Chondrocyte (in vitro differentiated cells): ENCODE results near the gene SLC22A17. TPM values are rescaled to one million over a fixed set of nuclear protein-coding genes. Genes with fewer than 3 reads are reported as not detected.

Source experiments
- DNase-seq: peaks from one replicate; pipeline ENCODE4 v3.0.0; 2021; ENCODE audit warnings: mixed read lengths, low spot score
- H3K27ac Mint-ChIP-seq: one replicate; pipeline ENCODE4 v1.8.0; 2021; ENCODE audit warnings: mild to moderate bottlenecking, moderate library complexity, mixed read lengths; ENCODE audit not compliant: unreplicated experiment
- H3K27me3 Mint-ChIP-seq: 2 replicates; pipeline ENCODE4 v1.8.0; 2021; ENCODE audit warnings: low read depth, mixed read lengths
- H3K36me3 Mint-ChIP-seq: 2 replicates; pipeline ENCODE4 v1.8.0; 2021; ENCODE audit warnings: low read depth, mixed read lengths
- H3K4me1 Mint-ChIP-seq: 2 replicates; pipeline ENCODE4 v1.8.0; 2021; ENCODE audit warnings: low read depth, mild to moderate bottlenecking, mixed read lengths
- H3K4me3 Mint-ChIP-seq: one replicate; pipeline ENCODE4 v1.8.0; 2021; ENCODE audit warnings: mild to moderate bottlenecking, moderate library complexity, mixed read lengths; ENCODE audit not compliant: unreplicated experiment
- H3K9me3 Mint-ChIP-seq: 2 replicates; pipeline ENCODE4 v1.8.0; 2021; ENCODE audit warnings: low read depth, mixed read lengths
- total RNA-seq: library from RNA; stranded (reverse); gene quantifications from 3 replicates; pipeline ENCODE4 v1.2.1, GENCODE V29; 2021
- TF ChIP-seq, protein P1 (sequence below): fragments of 200-600 bp; sonication (generic); IDR thresholded peaks from 2 replicates; pipeline ENCODE4 v1.5.0; 2021; ENCODE audit warnings: antibody characterized with exemption, mild to moderate bottlenecking, moderate library complexity

The SLC22A17 gene
- total RNA-seq, 1 donor from 2014 or later, result 40.3 TPM

DNA sequence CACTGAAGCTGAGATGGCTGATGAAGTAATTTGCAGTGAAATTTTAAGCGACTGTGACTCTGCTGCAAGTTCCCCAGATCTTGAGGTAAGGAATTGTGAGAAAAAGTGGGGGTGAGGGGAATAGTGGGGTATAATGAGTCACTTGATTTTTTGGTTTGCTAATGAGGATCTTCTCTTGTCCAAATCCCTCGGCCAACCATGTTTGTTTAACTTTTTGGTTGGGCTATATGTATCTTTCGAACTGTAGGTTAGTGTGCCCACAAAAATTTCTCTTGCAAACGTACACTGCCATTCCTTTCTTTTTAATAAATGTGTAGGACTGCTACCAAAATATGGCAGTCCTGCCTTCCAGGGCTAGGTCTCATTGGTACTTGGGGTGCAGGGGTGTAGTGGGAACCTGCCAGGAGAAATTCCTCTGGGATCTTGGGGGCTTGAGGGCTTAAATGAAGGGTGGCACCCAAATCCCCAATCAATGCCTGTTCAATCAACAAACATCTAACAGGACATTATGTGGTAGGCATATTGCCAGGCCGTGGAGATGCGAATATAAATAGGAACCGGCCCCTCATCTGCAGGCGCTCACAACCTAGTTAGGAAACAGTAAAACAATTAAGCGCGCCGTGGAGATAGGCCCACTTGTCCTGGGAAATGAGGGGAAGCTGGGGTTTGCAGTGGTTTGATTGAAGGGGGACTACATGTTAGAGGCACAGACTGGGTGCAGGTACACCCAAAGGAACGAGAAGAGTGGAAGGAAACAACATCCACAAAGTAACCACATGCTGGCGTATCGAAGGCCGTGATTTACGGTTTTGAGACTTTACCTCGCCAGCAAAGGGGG lies 32.7 kb downstream of the SLC22A17 start:
- peaks cover 34% of the 10 kb centered on the region for H3K4me1 Mint-ChIP-seq
- peak overlapping the region; percentile 67 for H3K4me3 Mint-ChIP-seq
- no peak for DNase-seq
- H3K27me3 Mint-ChIP-seq, result no peaks in the 10 kb centered on the region
- no peaks in the 10 kb centered on the region for H3K9me3 Mint-ChIP-seq
- TF ChIP-seq, protein P1, sequence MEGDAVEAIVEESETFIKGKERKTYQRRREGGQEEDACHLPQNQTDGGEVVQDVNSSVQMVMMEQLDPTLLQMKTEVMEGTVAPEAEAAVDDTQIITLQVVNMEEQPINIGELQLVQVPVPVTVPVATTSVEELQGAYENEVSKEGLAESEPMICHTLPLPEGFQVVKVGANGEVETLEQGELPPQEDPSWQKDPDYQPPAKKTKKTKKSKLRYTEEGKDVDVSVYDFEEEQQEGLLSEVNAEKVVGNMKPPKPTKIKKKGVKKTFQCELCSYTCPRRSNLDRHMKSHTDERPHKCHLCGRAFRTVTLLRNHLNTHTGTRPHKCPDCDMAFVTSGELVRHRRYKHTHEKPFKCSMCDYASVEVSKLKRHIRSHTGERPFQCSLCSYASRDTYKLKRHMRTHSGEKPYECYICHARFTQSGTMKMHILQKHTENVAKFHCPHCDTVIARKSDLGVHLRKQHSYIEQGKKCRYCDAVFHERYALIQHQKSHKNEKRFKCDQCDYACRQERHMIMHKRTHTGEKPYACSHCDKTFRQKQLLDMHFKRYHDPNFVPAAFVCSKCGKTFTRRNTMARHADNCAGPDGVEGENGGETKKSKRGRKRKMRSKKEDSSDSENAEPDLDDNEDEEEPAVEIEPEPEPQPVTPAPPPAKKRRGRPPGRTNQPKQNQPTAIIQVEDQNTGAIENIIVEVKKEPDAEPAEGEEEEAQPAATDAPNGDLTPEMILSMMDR, result no peak
- peak overlapping the region; percentile 97 for H3K27ac Mint-ChIP-seq
- H3K36me3 Mint-ChIP-seq, result peaks cover 18% of the 10 kb centered on the region

DNA sequence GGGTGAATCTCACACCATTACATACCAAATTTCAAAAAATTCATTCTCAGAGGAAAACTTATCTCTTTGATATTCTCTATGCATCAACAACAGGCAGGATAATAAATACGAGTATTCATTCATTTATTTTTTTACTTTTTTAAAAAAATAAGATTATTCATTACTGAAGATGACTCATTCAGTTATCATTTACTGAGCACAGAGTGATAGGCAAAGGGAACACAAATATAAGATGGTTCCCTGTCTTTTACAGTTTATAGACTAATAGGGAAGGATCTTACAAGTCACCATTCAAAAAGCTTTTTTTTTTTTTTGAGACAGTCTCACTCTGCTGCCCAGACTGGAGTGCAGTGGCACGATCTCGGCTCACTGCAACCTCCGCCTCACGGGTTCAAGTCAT lies 36.4 kb downstream of the SLC22A17 start:
- Mint-ChIP-seq H3K27me3 (no peaks in the 10 kb centered on the region), H3K4me1 (peaks cover 17% of the 10 kb centered on the region), H3K9me3 (no peaks in the 10 kb centered on the region), H3K27ac (no peak overlapping the region), H3K4me3 (no peak overlapping the region), H3K36me3 (peaks cover 11% of the 10 kb centered on the region)
- TF ChIP-seq, protein P1, result no peak
- DNase-seq, result no peak

DNA sequence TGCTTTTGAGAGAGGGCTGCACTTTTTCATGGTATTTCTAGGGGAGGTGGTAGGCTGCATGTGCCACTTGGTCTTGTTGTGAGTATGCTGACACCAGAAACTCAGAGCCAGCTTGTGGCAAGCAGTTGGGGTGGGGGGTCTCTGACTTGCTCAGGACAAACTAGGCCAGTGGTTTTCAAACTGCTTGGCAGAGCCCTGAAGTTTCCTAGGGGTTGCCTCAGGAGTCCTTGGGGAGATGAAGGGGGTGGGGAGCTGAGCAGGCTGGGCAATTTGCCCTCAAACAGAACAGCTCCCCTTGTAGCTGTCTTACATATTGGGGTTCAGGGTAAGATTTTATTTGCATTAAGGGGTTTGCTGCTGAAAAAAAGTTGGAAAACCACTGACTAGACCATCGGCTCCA lies 42.1 kb downstream of the SLC22A17 start:
- TF ChIP-seq, protein P1, result no peak
- Mint-ChIP-seq H3K9me3 (no peaks in the 10 kb centered on the region), H3K27me3 (no peaks in the 10 kb centered on the region), H3K27ac (peak overlapping the region; percentile 8), H3K4me1 (peaks cover 41% of the 10 kb centered on the region), H3K36me3 (peaks cover 9% of the 10 kb centered on the region), H3K4me3 (no peak overlapping the region)
- no peak for DNase-seq

DNA sequence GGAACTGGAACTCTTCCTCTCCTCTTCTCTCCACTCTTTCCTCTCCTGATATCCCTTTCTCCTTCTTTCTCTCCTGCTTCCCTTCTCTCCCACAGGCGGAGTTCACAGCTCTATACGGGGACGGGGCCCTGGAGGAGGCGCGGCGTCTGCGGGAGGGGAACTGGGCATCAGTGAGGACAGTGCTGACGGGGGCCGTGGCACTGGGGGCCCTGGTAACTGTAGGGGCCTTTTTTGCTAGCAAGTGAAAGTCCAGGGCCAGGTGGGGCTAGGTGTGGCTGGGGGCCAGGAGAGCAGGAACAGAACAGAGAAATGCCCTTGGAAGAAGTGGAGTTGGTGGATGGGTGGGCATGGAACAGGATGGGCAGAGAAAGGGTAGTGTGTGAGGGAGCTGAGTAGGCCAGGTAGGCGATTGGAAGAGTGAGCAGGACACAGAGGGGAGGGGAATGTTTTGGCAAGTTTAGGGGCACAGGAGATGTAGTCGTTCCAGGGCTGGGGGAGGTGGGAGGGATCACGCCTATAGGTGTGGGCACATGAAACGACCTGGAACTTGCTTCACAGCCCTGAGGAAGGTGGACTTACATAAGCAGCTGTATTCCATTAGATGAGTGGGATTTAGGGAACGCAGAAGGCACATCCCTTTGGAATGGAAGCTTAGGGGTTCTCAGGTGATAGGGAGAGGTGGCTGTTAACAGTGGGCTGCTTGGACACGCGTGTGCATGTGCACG lies 43.8 kb downstream of the SLC22A17 start:
- TF ChIP-seq, protein P1, result no peak
- peaks cover 8% of the 10 kb centered on the region for H3K36me3 Mint-ChIP-seq
- H3K4me3 Mint-ChIP-seq, result peak overlapping the region; percentile 97
- no peak for DNase-seq
- no peaks in the 10 kb centered on the region for H3K9me3 Mint-ChIP-seq
- H3K27me3 Mint-ChIP-seq, result no peaks in the 10 kb centered on the region
- peak overlapping the region; percentile 79 for H3K27ac Mint-ChIP-seq
- H3K4me1 Mint-ChIP-seq, result peaks cover 41% of the 10 kb centered on the region
